Retina (tissue), 1 donor: ENCODE results near the gene FAHD2A.
"Not testable (repeated sequence)": the region's sequence is repeated elsewhere in the genome, so short reads cannot be mapped to it uniquely, and the experiment has no call there.

Source experiments
- DNase-seq: peaks from one replicate; pipeline ENCODE4 v3.0.0-alpha.2; 2016

FAHD2A gene, protein sequence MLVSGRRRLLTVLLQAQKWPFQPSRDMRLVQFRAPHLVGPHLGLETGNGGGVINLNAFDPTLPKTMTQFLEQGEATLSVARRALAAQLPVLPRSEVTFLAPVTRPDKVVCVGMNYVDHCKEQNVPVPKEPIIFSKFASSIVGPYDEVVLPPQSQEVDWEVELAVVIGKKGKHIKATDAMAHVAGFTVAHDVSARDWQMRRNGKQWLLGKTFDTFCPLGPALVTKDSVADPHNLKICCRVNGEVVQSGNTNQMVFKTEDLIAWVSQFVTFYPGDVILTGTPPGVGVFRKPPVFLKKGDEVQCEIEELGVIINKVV

DNA sequence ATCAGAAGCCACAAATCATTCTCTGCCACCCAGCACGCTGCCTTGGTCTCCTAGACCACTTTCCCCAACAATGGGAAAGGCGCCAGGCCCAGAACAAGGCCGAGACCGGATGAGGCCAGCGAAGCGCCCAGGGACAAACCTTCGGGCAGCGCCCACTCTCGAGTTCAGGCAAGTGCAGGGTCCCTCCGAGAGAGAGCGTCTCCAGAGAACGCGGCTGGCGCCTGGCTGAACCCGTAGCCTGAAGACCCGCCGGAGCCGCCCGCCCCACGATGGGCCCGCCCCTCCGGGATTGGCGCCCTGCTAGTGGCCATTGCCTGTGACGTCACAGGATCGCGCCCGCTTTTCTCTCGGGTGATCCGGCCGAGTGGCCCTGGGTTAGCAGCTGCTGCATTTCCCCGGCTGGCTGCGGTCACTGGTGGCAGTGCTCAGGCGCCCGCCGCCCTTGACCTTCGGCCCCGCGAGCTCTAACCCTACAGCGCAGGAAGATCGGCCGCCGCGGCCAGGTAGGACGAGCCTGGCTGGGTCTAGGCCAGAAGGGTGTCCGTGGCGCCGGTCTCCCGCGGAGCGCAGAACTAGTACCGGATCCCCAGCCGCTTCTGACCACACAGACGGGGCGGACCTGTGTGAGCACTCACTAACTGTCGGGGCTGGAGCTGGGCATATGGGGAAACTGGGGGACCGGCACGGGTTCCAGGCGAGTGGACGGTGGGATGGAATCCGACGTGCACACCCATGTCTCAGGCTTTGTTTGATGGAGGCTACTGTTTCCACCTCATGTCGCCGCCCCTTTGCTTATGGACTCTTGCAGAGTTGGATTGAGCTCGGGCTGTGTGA lies at the start of gene FAHD2A:
TSS of gene FAHD2A (plus strand) at position 339 of the 834 bp plus-strand sequence. CDS start 2,851 bp downstream, outside the sequence.
- DNase-seq, result peak; percentile 98

DNA sequence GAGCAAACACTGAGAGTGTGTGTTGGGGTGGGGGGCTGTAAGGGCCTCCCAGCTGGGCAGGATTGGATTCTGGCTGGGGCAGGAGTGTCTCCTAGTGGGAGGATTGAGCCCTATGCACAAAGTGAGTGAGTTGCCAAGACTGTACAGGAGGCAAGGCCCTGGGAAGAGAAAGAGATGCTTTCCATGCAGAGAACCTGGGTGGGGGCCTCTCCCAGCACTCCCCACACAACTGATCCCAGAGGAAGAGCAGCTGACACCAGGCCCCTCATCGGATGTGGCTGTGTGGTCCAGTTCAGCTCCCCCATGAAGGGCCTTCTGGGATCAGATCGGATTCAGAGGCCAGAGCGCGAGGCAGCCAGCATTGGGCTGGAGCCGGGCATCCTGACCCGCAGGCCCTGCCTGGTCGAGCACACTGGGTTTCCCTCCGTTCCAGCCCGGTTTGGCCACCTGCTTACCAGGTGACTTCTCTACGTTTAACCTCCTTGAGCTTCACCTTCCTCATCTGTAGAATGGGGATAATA lies 49.4 kb upstream of the FAHD2A start:
- no peak for DNase-seq

DNA sequence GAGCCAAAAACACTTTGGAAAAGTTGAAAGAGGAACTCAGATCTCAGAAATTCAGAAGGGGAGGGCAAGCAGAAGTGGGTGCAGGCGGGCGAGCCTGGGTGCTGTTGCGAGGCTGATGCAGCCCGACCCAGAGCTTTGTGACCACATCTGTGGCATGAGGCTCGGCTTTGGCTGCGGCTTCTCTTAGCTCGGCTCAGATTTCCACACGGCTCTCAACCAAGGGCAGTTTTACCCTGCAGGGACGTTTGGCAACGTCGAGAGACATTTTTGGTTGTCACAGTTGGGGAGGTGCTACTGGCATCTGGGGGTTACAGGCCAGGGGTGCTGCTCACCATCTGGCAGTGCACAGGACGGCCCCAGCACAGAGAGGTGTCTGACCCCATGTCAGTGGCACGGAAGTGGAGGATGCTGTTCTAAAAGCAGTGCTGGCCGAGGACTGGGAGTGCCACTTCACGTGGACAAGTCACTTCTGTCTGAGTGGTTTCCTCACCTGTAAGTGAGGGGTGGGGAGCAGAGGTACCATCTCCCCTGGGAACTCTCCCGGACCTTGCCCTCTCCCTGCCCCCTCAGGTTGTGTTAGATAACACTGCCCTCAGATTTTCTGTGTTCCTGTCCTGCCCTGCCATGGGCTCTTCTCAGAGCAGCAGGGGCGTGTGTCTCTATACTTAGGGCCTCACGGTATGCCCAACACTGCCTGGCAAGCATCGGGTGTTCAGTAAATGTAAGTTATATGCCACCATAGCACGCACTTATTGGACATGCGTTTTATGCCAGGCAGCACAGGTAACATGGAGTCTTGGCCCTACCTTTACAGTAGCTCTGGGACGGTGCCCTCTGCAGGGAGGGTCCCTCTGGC lies 48.7 kb upstream of the FAHD2A start:
- DNase-seq, result no peak

DNA sequence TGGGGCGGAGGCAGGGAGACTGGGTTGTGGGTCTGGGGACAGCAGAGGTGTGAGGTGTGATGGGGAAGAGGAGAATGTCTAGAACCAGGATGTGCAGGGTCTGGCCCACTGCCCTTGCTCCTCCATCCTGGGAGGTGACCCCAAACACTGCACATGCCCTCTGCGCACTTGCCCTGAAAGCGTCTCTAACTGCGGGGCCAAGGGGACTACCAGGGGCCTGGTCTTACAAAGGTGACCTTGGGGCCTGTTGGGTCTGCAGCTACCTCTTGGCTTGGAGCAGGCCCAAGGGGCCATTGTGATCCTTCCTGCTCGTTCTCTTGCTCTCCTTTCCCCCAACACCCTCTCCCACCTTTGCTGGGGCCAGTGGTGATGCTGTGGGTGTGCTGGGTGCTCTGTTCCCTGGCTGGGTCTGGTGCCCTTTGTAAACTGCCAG lies 48.0 kb upstream of the FAHD2A start:
- DNase-seq, result no peak

DNA sequence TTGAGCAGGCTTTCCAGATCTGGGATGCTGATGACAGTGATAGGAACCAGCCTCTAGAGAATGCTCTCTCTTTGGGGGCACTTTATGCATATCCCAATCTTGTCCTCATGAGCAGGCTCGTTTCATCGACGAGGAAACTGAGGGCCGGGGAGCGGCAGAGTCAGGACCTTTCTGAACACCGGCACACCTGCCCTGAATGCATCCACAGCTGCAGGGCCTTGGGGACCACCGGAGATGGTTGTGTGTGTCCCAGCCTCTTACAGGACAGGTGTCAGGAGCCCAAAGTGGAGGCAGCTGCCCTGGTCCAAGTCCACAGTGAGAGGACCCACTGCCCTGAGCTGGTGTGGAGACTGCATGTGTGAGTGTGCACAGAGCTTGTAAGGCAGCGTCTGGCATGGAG lies 47.6 kb upstream of the FAHD2A start:
- no peak for DNase-seq

DNA sequence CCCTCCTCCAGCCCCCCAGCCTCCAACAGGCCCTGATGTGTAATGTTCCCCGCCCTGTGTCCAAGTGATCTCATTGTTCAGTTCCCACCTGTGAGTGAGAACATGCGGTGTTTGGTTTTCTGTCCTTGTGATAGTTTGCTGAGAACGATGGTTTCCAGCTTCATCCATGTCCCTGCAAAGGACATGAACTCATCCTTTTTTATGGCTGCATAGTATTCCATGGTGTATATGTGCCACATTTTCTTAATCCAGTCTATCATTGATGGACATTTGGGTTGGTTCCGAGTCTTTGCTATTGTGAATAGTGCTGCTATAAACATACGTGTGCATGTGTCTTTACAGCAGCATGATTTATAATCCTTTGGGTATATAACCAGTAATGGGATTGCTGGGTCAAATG lies 47.0 kb upstream of the FAHD2A start:
- not testable (repeated sequence) for DNase-seq

DNA sequence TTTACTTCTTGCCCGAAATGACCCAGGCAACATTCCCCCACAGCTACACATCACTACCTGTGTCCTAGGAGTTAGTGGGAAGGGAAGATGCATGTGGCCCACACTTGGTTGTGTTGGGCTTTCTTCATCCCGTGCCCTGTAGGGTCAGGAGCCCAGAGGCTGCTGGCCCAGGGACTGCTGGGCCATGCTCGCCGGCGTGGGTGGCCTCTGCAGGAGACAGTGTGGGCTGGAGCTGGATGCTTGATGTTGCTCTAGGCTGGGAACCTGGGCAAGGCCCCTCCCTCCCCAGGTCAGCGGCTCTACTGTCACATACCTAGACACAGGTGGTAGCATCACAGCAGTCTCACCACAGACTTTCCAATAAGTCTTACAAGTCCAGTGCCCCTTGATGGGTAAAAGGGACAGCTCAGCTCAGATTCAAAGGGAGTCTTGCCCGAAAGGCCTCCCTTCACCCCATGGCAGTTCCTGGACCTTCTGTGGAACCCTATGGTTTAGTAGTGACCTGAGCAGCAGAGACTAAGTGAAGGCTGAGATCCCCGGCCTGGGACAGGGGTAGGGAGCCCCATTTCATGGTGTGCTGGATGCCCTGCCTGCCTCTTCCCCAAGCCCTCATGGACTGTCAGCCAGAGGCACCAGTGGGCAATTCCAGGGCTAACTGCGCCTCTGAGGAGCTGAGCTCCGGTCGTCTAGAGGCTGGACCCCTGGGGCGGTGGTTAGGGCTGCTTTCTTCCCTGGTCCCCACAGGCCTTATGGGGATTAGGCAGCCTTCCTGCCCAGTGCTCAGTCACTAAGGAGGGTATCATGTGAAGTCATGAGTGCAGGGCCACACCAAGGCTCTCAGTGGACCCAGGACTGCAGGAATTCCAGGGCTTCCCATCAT lies 45.4 kb upstream of the FAHD2A start:
- DNase-seq, result no peak

DNA sequence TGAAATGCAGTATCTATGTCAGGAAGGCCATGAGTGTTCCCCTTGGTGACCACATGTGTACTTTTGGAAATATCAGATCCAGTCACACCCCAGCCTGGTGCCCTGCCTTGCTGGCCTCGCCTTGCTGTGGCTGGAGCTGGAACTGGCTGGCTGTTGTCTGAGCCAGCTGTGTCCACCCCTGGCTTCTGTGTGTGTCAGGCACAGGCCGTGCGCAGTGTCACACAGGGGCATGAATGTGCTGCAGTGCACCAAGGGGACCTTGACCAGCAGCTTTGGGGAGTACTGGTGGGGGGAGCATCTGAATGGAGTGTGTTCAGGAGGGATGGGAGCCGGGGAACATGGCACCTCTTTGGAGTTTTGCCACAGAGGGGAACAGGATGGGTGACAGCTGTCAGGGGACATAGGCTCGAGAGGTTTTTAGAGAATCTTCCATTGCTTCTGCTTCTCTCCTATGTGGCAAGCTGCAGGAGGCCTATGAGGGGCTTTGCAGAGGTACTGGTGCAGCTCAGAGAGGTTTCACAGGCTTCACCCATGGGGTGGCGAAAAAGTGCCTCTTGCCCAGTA lies 44.7 kb upstream of the FAHD2A start:
- no peak for DNase-seq

DNA sequence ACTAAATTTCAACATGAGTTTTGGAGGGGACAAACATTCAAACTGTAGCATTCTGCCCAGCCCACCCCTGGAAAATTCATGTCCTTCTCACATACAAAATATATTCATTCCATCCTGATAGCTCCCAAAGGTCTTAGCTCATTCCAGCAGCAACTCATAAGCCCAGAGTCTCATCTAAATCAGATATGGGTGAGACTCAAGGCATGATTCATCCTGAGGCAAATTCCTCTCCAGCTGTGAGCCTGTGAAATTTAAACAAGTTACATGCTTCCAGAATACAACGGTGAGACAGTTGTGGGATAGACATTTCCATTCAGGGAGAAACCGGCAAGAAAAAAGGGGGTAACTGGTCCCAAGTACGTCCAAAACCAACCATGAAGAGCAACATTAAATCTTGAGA lies 43.5 kb upstream of the FAHD2A start:
- no peak for DNase-seq

DNA sequence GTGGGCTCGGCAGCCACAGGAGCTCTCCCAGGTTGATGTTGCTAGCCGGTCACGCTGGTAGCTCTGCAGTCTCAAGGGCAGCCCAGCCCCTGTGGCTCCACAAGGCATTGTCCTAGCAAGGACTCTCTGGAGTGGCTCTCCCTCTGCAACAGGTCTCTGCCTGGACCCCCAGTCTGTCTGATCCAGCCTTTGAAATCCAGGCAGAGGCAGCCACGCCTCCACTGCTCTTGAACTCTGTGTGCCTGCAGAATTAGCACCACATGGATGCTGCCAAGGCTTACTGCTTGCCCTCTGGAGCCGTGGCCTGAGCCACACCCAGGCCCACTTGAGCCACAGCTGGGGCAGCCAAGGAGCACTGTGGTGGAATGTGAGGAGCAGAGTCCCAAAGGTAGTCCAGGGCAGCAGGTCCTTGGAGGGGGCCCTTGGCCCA lies 43.0 kb upstream of the FAHD2A start:
- no peak for DNase-seq

DNA sequence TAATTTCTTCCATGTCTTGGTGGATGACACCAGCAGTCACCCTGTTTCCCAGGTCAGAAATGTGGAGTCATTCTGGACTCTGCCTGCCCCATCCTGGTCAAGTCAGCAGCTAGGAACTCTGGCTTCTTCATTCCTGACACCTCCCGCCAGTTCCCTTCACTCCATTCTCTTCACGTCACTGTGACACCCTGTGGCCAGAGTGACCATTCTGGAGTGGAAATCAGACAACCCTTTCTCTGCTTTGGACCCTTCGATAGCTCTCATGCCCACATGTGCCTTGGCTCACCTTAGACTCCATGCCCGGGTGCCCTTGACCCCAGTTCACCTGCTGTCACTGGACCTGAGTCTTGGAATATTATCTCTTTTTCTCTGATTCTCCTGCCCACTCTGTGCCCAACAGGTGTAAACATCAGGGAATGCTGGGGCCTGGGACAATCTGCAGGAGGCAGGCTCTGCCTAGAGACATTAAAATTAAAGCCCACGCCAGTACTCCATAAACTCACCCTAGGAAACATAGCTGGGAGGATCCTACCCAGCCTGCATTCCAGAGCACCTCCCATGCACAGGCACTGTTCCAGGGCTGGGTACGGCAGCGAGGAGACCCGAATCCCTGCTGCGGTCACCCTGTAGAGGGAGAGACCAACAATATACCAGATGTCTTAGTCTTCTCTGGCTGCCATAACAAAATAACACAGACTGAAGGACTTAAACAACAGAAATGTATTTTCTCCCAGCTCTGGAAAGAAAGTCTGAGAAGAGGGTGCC lies 41.1 kb upstream of the FAHD2A start:
- DNase-seq, result no peak

DNA sequence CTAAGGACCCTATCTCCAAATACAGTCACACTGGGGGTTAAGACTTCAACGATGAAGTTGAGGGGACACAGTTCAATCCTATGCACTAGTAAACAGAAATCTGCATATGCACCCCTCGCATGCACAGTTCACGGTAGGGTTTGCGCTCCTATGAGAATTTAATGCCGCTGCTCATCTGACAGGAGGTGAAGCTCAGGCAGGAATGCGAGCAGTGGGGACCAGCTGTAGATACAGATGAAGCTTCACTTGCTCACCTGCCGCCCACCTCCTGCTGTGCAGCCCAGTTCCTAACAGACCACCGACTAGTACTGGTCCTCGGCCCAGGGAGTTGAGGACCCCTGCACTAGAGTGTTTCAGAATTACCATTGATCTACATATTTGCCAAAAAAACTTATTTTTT lies 40.0 kb upstream of the FAHD2A start:
- no peak for DNase-seq

DNA sequence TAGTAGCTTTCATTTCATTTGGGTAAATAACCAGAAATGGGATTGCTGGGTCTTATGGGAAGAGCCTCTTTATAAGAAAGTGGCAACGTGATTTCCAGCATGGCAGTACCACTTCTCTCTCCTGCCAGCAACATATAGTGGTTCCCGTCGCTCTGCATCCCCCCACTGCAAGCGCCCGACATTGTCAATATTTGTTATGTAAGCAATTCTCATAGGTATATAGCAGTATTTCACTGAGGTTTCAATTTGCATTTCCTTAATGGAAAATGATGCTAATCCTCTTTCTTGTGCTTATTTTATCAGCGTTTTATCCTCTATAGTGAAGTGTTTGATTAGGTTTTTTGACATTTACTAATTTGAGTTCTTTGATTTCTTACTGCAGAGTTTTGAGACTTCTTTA lies 36.0 kb upstream of the FAHD2A start:
- DNase-seq, result no peak

DNA sequence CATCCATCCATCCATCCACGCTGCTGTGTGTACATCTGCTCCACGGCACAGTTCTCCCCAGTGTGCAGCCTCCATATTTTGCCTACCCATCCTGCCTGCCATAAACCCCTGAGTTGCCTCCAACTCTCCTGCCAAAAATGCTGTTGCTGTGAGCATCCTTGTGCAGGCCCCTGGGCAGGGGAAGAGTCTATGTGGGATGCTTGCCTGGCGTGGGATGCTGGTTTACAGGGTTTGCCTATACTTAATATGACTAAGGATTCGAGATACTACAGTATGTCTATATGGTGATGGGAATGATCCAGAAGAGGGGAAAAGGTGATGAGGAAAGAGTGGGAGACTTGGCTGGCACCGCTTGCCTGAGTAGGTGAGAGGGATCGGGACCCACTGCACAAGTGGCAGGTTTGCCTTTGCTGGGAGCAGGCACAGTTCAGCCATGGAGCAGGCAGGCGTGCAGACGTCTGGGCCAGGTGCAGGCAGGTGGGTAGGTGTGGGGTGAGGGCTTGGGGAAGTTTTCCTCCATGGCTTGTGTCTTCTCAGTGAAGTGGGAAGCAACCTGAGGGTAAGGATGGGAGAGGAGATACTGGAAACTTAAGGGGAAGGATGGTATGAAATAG lies 30.2 kb upstream of the FAHD2A start:
- DNase-seq, result no peak

DNA sequence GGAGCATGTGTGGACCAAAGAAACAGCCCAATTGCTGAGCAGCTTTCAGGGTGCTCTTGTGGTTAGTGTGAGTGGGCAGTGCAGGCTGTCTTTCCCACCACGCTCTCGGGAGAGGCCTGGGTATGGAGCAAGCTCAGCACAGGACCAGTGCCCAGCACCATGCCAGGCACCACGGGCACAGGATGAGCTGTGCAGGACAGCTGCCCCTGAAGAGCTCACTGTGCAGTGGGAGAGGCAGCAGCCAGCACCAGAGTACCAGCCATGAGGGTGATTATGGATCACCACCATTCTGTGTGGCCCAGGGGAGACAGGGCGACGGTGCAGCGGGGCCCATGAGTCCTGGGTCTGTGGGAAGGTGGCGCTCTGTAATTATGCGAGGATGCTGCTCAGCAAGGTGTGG lies 29.7 kb upstream of the FAHD2A start:
- no peak for DNase-seq

DNA sequence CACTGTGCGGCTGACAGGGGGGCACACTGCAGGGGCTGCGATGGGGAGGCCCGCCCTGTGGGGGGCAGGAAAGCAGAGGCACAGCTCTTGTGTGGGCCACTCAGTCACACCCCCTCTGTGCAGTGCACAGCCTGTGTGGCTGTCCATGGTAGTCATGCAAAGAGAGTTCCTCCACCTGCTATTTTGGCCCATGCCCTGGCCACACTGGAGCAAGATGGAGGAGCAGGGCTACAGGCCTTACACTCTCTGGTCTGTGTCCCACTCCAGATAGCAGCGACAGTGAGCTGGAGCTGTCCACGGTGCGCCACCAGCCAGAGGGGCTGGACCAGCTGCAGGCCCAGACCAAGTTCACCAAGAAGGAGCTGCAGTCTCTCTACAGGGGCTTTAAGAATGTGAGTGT lies 28.5 kb upstream of the FAHD2A start:
- no peak for DNase-seq

DNA sequence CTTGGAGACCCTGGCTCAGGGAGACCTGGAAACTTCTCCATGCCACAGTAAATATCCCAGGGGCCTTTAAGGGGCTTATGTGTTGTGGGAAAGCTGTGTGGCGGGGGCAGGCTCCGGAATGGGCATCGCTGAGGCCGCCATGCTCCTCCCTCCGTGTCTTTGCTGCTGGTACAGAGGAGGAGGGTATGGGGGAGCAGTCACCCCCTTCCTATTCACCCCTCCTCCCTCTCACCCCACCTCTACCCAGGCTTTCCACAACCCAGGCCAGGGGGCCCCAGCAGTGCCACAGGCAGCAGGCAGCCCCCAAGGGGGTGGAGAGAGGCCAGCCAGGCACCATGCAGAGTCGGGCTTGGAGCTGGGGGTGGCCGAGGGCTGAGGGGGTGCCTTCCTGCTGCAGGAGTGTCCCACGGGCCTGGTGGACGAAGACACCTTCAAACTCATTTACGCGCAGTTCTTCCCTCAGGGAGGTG lies 28.0 kb upstream of the FAHD2A start:
- no peak for DNase-seq

DNA sequence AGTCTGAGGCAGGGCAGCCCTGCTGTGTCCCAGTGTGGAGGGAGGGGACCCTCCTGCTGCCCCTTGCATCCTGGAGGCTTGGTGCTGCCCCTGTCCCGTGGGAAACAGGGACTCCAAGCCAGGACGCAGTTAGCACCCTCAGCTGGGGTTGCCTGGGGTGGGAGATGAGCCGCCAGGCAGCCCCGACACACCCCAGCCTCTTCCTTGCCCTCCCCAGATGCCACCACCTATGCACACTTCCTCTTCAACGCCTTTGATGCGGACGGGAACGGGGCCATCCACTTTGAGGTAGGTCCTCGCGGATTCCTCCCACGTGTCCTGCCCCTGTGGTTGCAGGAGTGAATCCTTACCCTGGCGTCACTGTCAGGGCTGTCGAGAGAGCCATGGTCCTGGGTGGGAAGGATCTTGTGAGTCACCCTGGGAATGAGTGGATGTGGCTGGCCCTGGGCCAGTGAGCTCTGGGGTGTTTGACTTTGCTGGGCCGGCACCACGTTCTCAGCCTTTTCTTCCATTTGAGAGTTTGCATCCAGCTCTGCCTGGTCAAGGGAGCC lies 27.5 kb upstream of the FAHD2A start:
- no peak for DNase-seq

DNA sequence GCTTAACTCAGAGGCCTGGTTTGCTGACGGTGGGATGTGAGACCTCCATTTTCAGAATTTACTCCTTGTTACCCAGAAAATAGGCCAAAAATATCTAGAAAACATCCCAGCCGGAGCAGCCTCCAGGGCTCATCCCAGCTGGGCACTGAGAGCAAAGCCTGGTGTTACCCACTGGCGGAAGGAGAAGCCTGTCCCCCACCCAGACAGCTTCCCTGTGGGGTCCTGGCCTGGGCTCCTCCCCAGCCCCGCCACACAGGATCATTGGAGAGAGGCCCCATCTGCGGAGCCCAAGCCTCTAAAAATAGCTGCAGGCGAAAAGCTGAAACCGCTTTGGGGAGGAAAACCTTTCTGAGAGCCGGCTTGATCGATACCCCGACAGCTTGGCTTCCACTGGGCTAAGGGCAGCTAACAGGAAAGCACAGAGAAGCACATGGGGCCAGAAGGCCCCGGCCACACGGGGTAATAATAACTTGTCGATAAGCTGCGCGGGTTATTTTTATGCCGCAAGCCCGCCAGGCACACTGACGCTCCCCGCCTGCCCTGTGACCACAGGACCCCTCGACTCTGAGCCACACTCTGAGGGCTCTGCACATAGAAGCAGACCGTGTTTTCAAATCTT lies 26.9 kb upstream of the FAHD2A start:
- peak; percentile 41 for DNase-seq
